Measurements from ENCODE around the gene MUCL3. TPM values are rescaled to one million over a fixed set of nuclear protein-coding genes. Genes with fewer than 3 reads are reported as not detected.

Gene MUCL3
- total RNA-seq, 1 donor from 2014 or later = not detected

DNA sequence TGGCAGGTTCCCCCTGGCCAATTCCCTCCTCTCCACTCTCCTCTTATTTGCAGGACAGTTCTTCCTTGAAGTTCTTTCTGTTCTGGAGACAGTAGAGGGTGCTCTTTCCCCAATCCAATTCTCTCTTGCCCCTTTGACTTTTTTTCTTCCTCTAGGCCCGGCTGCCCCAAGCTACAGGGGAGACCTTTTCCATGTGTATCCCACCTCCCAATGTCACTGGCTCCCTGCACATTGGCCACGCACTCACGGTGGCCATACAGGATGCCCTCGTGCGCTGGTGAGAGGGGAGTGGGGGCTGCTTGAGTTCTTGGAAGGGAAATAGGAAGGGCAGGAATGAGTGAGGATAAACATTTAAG, 25.2 kb upstream of the MUCL3 start:
- Histone ChIP-seq H3K4me3 (ENCODE audit: insufficient read depth, low read depth, low read length) (no peak overlapping the region), H3K9ac (ENCODE audit: low read length) (no peak overlapping the region), H3K27ac (ENCODE audit: low read depth, low read length) (no peak overlapping the region), H4K20me1 (ENCODE audit: insufficient read depth, low read length) (no peaks in the 10 kb centered on the region), H3K4me2 (ENCODE audit: low read length) (peak overlapping the region; percentile 92), H2AFZ (ENCODE audit: low read depth, low read length) (no peak overlapping the region), H3K9me3 (ENCODE audit: insufficient read depth, low read depth, low read length) (no peaks in the 10 kb centered on the region), H3K79me2 (ENCODE audit: insufficient read depth, low read length) (no peaks in the 10 kb centered on the region), H3K36me3 (ENCODE audit: insufficient read depth, low read length) (peaks cover 19% of the 10 kb centered on the region), H3K27me3 (ENCODE audit: insufficient read depth, low read length) (no peaks in the 10 kb centered on the region), H3K4me1 (ENCODE audit: insufficient read depth, low read length) (peaks cover 11% of the 10 kb centered on the region)
- Mint-ChIP-seq H3K4me3 (ENCODE audit: unreplicated experiment) (peak overlapping the region; percentile 47), H3K27me3 (ENCODE audit: low read depth, unreplicated experiment) (no peaks in the 10 kb centered on the region), H3K36me3 (ENCODE audit: low read depth, unreplicated experiment) (peaks cover 27% of the 10 kb centered on the region), H3K9me3 (ENCODE audit: unreplicated experiment) (no peaks in the 10 kb centered on the region), H3K27ac (ENCODE audit: unreplicated experiment) (no peak overlapping the region), H3K4me1 (ENCODE audit: low read depth, unreplicated experiment) (peaks cover 8% of the 10 kb centered on the region)
- FAIRE-seq (no peak), DNase-seq (ENCODE audit: low read depth) (peak; percentile 40)
- TF ChIP-seq EZH2 (IDR thresholded peaks at IDR 0.05; ENCODE audit: insufficient read depth, low read length) = no peak
- TF ChIP-seq, protein P1, sequence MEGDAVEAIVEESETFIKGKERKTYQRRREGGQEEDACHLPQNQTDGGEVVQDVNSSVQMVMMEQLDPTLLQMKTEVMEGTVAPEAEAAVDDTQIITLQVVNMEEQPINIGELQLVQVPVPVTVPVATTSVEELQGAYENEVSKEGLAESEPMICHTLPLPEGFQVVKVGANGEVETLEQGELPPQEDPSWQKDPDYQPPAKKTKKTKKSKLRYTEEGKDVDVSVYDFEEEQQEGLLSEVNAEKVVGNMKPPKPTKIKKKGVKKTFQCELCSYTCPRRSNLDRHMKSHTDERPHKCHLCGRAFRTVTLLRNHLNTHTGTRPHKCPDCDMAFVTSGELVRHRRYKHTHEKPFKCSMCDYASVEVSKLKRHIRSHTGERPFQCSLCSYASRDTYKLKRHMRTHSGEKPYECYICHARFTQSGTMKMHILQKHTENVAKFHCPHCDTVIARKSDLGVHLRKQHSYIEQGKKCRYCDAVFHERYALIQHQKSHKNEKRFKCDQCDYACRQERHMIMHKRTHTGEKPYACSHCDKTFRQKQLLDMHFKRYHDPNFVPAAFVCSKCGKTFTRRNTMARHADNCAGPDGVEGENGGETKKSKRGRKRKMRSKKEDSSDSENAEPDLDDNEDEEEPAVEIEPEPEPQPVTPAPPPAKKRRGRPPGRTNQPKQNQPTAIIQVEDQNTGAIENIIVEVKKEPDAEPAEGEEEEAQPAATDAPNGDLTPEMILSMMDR (IDR thresholded peaks at IDR 0.05; ENCODE audit: insufficient read depth, low read depth, low read length) = peak; percentile 57

DNA sequence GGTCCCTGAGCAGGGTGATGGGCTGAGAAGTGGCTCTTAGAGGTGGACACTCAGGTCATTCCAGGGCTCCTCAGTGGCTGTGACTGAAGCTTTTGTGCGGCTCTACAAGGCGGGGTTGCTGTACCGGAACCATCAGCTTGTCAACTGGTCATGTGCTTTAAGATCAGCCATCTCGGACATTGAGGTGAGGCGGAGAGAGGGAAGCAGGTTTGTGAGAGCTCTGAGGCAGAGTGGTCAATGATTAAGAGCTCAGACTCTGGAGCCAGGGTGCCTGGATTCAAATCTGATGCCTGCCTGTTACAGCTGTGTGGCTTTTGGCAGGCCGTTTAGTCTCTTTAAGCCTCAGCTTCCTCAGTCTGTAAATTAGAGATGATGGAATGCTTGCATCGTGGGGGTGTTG, 23.7 kb upstream of the MUCL3 start:
- H3K9ac ChIP-seq (ENCODE audit: low read length) = peak overlapping the region; percentile 33
- Mint-ChIP-seq H3K27ac (ENCODE audit: unreplicated experiment) (peak overlapping the region; percentile 10), H3K27me3 (ENCODE audit: low read depth, unreplicated experiment) (no peaks in the 10 kb centered on the region), H3K36me3 (ENCODE audit: low read depth, unreplicated experiment) (peaks cover 28% of the 10 kb centered on the region), H3K9me3 (ENCODE audit: unreplicated experiment) (no peaks in the 10 kb centered on the region), H3K4me1 (ENCODE audit: low read depth, unreplicated experiment) (peaks cover 8% of the 10 kb centered on the region), H3K4me3 (ENCODE audit: unreplicated experiment) (no peak overlapping the region)
- no peaks in the 10 kb centered on the region for H3K27me3 ChIP-seq (ENCODE audit: insufficient read depth, low read length)
- H3K79me2 ChIP-seq (ENCODE audit: insufficient read depth, low read length) = no peaks in the 10 kb centered on the region
- no peak overlapping the region for H2AFZ ChIP-seq (ENCODE audit: low read depth, low read length)
- no peaks in the 10 kb centered on the region for H4K20me1 ChIP-seq (ENCODE audit: insufficient read depth, low read length)
- H3K4me1 ChIP-seq (ENCODE audit: insufficient read depth, low read length) = peaks cover 11% of the 10 kb centered on the region
- TF ChIP-seq, protein P1 (IDR thresholded peaks at IDR 0.05; ENCODE audit: insufficient read depth, low read depth, low read length) = no peak
- no peak for TF ChIP-seq EZH2 (IDR thresholded peaks at IDR 0.05; ENCODE audit: insufficient read depth, low read length)
- H3K4me2 ChIP-seq (ENCODE audit: low read length) = no peak overlapping the region
- FAIRE-seq (no peak), DNase-seq (ENCODE audit: low read depth) (no peak)
- no peak overlapping the region for H3K27ac ChIP-seq (ENCODE audit: low read depth, low read length)
- no peak overlapping the region for H3K4me3 ChIP-seq (ENCODE audit: insufficient read depth, low read depth, low read length)
- peaks cover 14% of the 10 kb centered on the region for H3K36me3 ChIP-seq (ENCODE audit: insufficient read depth, low read length)
- H3K9me3 ChIP-seq (ENCODE audit: insufficient read depth, low read depth, low read length) = no peaks in the 10 kb centered on the region

DNA sequence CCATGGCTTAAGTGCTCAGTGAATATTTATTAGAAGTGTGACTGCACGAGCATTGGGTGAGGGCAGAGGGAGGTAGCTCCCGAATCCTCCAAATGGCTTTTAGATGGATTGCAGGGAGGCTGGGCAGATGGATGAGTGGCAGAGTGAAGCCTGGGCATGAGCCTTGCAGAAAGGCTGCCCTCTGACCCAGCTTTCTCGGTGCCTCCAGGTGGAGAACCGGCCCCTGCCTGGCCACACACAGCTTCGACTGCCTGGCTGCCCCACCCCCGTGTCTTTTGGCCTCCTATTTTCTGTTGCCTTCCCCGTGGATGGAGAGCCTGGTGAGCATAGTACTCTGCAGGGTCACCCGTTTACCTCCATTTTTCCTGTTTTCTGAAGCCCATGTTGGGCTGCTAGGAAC, 23.3 kb upstream of the MUCL3 start:
- H3K4me3 Mint-ChIP-seq (ENCODE audit: unreplicated experiment) = no peak overlapping the region

More for the DNA sequence above, 23.3 kb upstream of the MUCL3 start:
- Mint-ChIP-seq H3K27me3 (ENCODE audit: low read depth, unreplicated experiment) (no peaks in the 10 kb centered on the region), H3K27ac (ENCODE audit: unreplicated experiment) (no peak overlapping the region), H3K9me3 (ENCODE audit: unreplicated experiment) (no peaks in the 10 kb centered on the region), H3K4me1 (ENCODE audit: low read depth, unreplicated experiment) (peaks cover 11% of the 10 kb centered on the region), H3K36me3 (ENCODE audit: low read depth, unreplicated experiment) (peaks cover 27% of the 10 kb centered on the region)
- Histone ChIP-seq H3K36me3 (ENCODE audit: insufficient read depth, low read length) (peaks cover 14% of the 10 kb centered on the region), H2AFZ (ENCODE audit: low read depth, low read length) (no peak overlapping the region), H3K79me2 (ENCODE audit: insufficient read depth, low read length) (no peaks in the 10 kb centered on the region), H4K20me1 (ENCODE audit: insufficient read depth, low read length) (no peaks in the 10 kb centered on the region), H3K4me2 (ENCODE audit: low read length) (no peak overlapping the region), H3K9me3 (ENCODE audit: insufficient read depth, low read depth, low read length) (no peaks in the 10 kb centered on the region), H3K27ac (ENCODE audit: low read depth, low read length) (no peak overlapping the region), H3K4me1 (ENCODE audit: insufficient read depth, low read length) (peaks cover 11% of the 10 kb centered on the region), H3K9ac (ENCODE audit: low read length) (no peak overlapping the region), H3K4me3 (ENCODE audit: insufficient read depth, low read depth, low read length) (no peak overlapping the region), H3K27me3 (ENCODE audit: insufficient read depth, low read length) (no peaks in the 10 kb centered on the region)
- no peak for TF ChIP-seq EZH2 (IDR thresholded peaks at IDR 0.05; ENCODE audit: insufficient read depth, low read length)
- TF ChIP-seq, protein P1 (IDR thresholded peaks at IDR 0.05; ENCODE audit: insufficient read depth, low read depth, low read length) = no peak
- DNase-seq (ENCODE audit: low read depth) (no peak), FAIRE-seq (no peak)

All from astrocyte (in vitro differentiated cells and primary cell).